C4-2B (cell line): ENCODE data around the gene ZNF763.
"Not testable (repeated sequence)": the region's sequence is repeated elsewhere in the genome, so short reads cannot be mapped to it uniquely, and the experiment has no call there.

Experiments
- H3K27ac ChIP-seq: fragments of 450-650 bp; 2 replicates; pipeline ENCODE4 v1.5.1; 2017
- ZFX ChIP-seq: fragments of 450-650 bp; IDR thresholded peaks from 2 replicates; pipeline ENCODE4 v1.6.1; 2017
- TF ChIP-seq, protein P1 (sequence below): fragments of 450-650 bp; conservative IDR thresholded peaks from 2 replicates; pipeline ENCODE4 v1.5.1; 2017; ENCODE audit warnings: mild to moderate bottlenecking

ZNF763 gene

GRCh38 chr19:11942008-11942842, 22.6 kb upstream of the ZNF763 start:
- no peak overlapping the region for H3K27ac ChIP-seq
- no peak for TF ChIP-seq ZFX
- TF ChIP-seq, protein P1, sequence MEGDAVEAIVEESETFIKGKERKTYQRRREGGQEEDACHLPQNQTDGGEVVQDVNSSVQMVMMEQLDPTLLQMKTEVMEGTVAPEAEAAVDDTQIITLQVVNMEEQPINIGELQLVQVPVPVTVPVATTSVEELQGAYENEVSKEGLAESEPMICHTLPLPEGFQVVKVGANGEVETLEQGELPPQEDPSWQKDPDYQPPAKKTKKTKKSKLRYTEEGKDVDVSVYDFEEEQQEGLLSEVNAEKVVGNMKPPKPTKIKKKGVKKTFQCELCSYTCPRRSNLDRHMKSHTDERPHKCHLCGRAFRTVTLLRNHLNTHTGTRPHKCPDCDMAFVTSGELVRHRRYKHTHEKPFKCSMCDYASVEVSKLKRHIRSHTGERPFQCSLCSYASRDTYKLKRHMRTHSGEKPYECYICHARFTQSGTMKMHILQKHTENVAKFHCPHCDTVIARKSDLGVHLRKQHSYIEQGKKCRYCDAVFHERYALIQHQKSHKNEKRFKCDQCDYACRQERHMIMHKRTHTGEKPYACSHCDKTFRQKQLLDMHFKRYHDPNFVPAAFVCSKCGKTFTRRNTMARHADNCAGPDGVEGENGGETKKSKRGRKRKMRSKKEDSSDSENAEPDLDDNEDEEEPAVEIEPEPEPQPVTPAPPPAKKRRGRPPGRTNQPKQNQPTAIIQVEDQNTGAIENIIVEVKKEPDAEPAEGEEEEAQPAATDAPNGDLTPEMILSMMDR: no peak

DNA sequence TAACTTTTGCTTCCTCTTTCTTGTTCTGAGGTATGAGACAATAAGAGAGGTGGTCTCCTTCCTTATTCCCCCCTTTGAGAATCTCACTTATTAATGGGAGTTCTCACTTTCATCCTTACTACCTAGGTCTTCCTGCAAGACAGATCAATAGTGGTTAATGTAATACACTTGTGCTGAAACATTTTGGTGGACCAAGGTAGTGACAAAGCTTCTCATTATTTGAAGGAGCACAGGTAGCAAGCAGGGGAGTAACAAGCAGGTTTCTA, 22.1 kb upstream of the ZNF763 start:
- no peak overlapping the region for H3K27ac ChIP-seq
- TF ChIP-seq, protein P1: no peak
- no peak for TF ChIP-seq ZFX

- no peak overlapping the region for H3K27ac ChIP-seq
- no peak for TF ChIP-seq ZFX
- TF ChIP-seq, protein P1: no peak
Measured at GRCh38 chr19:11944656-11945055, 20.2 kb upstream of the ZNF763 start.

GRCh38 chr19:11948646-11949045, 16.2 kb upstream of the ZNF763 start:
- no peak overlapping the region for H3K27ac ChIP-seq

DNA sequence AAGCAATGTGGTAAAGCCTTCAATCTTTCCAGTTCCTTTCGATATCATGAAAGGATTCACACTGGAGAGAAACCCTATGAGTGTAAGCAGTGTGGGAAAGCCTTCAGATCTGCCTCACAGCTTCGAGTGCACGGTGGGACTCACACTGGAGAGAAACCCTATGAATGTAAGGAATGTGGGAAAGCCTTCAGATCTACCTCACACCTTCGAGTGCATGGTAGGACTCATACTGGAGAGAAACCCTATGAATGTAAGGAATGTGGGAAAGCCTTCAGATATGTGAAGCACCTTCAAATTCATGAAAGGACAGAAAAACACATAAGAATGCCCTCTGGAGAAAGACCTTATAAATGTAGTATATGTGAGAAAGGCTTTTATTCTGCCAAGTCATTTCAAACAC, 15.6 kb upstream of the ZNF763 start:
- TF ChIP-seq ZFX: no peak
- TF ChIP-seq, protein P1: no peak
- H3K27ac ChIP-seq: no peak overlapping the region

More at GRCh38 chr19:11948646-11949045, 16.2 kb upstream of the ZNF763 start:
- TF ChIP-seq, protein P1: no peak
- no peak for TF ChIP-seq ZFX

GRCh38 chr19:11949614-11950080, 15.2 kb upstream of the ZNF763 start:
- H3K27ac ChIP-seq: not testable (repeated sequence)

GRCh38 chr19:11950312-11950711, 14.5 kb upstream of the ZNF763 start:
- no peak overlapping the region for H3K27ac ChIP-seq
- no peak for TF ChIP-seq ZFX
- TF ChIP-seq, protein P1: no peak
